Activated CD4-positive, CD25-positive, alpha-beta regulatory T cell (primary cell): ENCODE results near the gene NBPF15.
"Not testable (repeated sequence)": the region's sequence is repeated elsewhere in the genome, so short reads cannot be mapped to it uniquely, and the experiment has no call there.

ENCODE experiments used
- DNase-seq, 4 experiments: peaks; one replicate each; lab custom pipeline; 2025; lab: John Stamatoyannopoulos, UW

Gene NBPF15, protein sequence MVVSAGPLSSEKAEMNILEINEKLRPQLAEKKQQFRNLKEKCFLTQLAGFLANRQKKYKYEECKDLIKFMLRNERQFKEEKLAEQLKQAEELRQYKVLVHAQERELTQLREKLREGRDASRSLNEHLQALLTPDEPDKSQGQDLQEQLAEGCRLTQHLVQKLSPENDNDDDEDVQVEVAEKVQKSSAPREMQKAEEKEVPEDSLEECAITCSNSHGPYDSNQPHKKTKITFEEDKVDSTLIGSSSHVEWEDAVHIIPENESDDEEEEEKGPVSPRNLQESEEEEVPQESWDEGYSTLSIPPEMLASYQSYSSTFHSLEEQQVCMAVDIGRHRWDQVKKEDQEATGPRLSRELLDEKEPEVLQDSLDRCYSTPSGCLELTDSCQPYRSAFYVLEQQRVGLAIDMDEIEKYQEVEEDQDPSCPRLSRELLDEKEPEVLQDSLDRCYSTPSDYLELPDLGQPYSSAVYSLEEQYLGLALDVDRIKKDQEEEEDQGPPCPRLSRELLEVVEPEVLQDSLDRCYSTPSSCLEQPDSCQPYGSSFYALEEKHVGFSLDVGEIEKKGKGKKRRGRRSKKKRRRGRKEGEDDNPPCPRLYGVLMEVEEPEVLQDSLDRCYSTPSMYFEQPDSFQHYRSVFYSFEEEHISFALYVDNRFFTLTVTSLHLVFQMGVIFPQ

DNA sequence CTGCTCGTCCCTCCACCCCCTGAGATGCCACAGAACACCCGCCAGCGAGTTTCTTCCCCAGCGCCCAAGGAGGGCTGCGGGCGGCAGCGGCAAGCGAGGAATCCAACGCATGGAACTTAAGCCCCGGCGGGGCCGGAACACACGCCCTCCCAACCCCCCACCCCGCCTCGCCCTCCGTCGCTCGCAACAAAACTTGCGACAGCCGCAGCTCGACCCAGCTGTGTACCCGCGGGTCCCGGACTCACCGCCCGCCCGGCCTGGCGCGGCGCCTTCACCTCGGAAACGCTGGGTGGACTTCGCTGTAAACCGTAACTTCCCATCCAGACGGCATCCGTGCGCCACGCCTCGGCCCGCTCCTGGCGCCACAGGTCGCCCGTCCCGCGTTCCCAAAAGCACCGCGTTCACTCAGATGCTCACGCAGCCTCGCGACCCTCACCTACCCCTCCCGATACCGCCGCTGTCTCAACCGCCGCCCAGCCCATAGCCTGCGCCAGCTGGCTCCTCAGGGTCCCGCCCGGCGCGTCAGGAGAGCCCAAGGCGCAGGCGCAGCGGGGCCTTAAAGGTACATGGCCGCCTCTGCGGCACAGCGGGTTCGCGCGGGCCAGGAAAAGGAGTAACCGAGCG, at the start of gene NBPF15:
Gene NBPF15, minus strand, starts transcription at position 534 of the 624 bp plus-strand sequence. CDS start 21,666 bp downstream, outside the sequence.
- DNase-seq, result peak; percentile 21 to 45 (median 30)

DNA sequence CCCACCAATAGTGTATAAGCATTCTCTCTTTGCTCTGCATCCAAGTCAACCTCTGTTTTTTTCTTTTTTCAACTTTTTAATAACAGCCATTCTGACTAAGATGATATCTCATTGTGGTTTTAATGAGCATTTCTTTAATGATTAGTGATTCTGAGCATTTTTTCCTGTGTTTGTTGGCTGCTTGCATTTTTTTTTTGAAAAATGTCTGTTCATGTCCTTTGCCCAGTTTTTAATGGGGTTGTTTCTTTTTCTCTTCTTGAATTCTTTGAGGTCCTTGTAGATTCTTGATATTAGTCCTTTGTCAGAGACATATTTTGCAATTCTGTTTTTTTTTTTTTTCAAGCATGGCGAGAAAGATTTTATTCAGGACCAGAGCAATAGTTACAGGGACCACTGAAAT, 35.0 kb upstream of the NBPF15 start:
- not testable (repeated sequence) for DNase-seq

DNA sequence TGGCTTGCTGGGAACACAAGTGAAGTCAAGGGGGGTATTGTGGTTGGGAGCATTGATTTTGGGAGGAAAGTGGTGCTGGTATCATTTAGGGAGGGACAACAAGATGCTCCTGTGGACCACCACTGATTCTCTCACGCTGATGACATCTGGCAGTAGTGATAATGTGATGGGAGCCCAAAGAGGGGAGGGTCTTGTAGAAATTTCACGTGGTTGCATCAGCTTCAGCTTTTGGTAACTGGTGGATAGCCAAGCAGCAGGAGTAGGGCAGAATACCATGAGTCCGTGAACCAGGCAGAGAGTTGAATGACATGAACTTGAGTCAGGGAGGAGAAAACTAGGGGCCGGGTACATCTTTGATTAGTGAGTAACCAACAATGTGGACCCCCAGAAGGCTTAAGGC, 32.7 kb upstream of the NBPF15 start:
- DNase-seq, result not testable (repeated sequence)

DNA sequence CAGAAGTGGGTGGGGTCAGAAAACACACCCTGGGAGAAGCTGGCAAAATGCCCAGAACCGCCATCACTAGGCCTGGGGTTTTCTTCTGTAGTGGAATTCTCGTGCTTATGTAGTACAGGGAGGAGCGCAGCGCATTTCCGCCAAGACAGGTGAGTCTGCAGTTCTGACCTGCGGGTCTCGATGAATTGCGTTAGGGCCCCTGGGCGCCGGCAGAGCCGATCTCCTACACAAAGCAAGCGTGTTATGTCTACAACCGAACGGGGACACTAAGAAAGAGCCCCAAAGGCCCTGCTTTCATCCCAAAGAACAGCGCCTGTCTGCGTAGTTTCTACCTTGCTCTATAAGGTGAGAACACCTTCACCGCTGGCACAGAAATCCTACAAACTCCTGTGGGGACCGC, 28.9 kb upstream of the NBPF15 start:
- DNase-seq, result not testable (repeated sequence)

- DNase-seq, result not testable (repeated sequence)
Measured at GRCh38 chr1:144487002-144487401, 25.5 kb upstream of the NBPF15 start.

GRCh38 chr1:144485048-144485993, 23.9 kb upstream of the NBPF15 start:
- not testable (repeated sequence) for DNase-seq

GRCh38 chr1:144473897-144474296, 12.4 kb upstream of the NBPF15 start:
- DNase-seq, result not testable (repeated sequence)

DNA sequence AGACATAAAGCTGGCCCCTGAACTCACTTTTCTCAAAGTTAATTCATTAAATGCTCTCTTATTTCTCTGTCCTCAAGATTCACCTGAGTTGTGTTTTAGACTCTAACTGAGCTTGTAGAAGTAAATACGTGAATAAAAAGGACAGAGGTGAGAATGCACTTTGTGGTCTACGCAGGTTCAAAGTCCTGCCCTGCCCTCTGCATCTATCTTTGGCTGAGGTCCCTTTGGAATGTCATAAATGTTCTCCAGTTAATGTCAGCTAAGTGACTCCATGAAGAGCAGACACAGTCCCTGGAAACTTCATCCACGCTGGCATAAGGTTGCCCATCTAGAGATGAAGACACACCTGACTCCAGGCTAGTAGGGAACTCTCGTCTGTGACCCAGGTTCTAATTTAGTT, 10.0 kb upstream of the NBPF15 start:
- not testable (repeated sequence) for DNase-seq

DNA sequence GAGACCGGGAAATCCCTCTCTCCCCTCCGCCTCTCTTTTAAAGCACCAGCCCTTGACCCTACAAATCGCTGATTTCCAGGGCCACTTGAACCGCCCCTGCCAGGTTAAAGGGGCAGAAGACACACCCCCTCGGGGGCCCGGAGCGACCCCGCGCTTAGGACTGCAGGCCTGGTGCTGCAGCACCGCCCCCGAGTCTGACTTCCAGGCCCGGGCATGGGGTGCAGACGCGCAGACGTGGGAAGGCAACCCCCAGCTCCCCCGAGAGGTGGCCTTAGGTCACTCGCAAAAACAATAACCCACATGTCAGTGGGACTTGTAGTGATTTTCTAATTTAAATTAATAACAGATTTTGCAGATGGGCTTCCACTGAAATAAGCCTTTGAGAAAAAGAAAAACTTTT, 309 bp upstream of the NBPF15 start:
- not testable (repeated sequence) for DNase-seq

DNA sequence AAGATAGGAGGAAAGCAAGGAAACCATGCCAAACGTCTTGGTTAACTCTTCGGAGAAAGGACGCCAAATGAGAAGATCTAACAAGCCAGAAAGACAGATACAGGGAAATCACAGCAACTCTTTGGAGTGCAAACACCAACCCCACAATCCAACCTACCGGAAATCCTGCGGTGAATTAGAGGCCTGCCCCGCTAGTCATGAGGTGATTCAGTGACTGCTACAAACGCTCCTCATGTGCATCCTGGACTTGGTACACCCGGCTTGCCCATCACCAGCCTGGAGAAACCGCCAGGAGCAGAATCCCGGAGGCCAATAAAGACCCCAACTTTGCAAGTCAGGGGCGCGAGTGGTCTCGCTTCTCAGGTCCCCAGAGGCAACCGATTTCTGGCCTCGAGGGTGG, 783 bp downstream of the NBPF15 start:
- DNase-seq, result not testable (repeated sequence)

DNA sequence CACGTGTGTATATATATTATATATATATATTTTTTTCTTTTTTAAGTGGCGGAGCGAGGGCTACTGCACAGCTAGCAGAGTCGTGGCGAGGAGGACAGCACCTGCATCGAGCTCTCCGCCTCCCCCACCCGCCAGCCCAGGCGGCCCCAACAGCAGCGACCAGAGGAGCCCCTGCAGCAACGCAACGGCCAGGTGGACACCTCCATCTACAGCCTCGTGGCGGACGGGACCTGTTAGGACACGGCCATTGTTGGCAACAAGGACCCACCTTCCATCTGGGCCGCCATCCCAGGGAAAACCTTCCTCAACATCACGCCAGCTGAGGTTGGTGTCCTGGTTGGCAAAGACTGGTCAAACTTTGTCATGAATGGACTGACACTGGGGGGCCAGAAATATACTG, 19.1 kb downstream of the NBPF15 start:
- DNase-seq, result not testable (repeated sequence)

DNA sequence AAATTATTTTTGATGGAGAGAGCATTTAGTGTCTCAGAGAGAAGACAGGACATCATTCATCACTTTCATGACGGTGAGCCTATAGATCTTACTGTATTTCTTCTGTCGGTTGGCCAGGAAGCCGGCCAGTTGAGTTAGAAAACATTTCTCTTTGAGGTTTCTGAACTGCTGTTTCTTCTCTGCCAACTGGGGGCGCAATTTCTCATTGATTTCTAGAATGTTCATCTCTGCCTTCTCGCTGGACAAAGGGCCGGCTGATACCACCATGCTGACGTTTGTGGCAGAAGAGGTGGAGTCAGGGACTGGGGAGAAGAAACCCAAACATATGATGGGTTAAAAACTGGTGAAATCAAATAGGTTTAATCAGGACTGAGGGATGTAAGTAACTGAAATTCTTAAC, 21.7 kb downstream of the NBPF15 start:
- not testable (repeated sequence) for DNase-seq

DNA sequence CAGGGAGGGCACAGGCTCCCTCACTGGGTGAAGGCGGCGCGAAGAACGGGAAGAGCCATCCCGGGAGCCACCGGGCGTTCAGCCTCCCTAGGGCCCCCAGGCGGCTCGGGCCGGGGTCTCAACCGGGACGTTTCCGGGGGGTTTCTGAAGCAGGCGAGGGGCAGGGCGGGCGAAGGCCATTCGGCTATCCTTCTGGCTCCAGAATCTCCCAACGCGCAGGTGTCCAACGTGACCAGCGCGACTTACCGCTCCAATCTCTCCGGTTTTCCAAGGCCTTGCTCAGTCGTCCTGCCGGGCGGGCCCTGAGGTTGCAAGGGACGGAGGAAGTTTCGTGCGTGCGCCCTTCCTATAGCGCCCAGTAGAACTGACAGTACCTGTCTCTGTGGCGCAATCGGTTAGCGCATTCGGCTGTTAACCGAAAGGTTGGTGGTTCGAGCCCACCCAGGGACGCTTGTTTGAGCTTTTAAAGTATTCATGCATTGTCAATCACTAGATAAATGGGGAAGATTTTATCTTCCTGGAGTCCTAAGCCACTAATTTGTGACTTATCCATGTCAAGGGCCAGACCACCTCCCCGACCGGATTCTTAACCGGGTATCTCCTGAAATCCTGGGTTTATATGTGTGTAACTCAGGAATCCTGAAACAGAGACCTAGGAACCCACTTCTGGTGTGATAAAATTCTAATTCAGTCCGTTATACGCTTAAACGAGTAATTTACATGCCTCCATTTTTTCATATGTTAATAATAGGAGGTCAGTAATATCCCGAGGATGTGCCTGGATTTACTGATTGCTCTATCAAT, 42.4 kb downstream of the NBPF15 start:
- DNase-seq, result peak in 3 of 4 experiments; percentile 10 to 53 (median 25)

DNA sequence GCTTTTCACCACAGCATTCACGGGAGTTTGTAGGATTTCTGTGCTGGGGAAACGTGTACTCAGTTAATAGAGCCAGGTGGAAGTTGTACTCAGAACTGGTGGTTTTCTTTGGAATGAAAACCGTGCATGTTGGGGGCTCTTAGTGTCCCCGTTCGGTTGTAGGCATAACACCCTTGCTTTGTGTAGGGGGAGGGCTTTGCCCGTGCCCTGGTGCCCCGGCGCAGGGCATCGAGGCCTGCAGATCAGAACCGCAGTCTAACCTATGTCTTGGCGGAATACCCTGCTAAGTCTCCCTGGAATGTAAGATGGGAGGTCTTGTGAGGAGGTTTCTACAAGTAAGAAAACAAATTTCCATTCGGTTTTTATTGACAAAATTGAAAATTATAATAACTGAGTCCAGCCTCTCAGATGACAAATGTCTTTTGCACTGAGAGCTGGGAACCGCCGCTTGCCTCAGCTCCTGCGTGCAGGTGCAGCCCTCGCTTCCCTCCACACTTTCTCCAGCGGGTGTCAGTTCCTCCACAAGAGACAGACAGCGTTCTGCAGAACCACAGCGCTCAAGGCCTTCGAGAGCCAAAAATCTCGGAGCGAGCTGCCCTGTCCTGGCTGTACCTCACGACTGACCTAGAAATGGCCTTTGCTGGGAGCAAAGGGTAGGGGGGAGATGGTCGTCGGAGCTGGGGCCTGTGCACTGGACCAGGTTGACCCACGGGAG, 47.9 kb downstream of the NBPF15 start:
- not testable (repeated sequence) for DNase-seq

DNA sequence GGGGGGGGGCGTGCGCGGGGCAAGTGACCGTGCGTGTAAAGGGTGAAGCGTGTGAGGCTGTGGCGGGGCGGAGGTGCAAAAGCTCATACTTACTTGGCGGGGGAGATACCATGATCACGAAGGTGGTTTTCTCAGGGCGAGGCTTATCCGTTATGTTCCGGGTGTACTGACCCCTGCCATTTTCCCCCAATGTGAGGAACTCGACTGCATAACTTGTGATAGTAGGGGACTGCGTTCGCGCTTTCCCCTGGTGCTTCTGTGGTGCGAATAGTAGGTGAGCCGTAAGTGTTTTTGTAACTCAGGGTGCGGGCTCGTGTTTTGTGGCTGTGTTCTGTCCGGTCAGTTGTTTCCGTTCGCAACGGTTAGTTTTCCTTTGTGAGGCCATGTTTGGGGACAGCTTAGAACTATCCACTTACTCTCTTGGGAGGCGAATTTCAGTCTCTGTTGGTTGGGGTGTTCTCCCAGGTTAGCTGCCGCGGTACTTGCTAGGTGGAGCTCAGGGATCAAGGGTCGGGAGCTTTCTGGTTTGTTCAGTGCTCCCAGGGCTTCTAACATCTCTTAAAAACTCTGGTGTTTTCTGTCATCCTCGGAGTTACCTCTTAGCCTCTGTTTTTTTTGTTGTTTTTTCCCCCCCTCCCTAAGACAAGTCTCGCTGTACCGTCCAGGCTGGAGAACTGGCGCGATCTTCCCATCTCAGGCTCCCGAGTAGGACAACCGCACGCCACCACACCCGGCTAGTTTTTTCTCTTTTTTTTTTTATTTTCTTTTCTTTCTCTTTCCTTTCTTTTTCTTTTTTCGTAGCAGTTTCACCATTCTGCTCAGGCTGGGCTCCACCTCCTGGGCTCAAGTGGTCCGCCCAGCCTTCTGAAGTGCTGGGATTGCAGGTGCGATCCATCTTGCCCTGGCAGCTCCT, 48.7 kb downstream of the NBPF15 start:
- peak; percentile 63 to 93 (median 77) for DNase-seq

DNA sequence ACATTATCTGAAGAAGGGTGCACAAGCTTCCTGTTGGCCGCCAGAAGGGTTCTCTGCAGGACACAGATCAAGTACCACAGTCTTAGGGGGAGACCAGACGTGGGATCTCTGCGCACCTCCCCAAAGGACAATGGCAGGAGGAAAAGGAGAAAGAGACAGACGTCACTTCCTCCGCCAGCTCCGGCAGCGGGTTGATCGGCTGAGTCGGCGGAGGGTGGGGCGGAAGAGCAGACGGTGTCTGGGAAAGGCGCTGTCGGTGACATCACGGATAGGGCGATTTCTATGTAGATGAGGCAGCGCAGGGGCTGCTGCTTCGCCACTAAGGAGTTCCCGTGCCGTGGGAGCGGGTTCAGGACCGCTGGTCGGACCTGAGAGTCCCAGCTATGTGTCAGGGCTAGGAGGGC, 49.4 kb downstream of the NBPF15 start:
- peak in 3 of 4 experiments; percentile 40 to 57 (median 54) for DNase-seq

- DNase-seq, result not testable (repeated sequence)
Measured at GRCh38 chr1:144402807-144403206, 58.7 kb downstream of the NBPF15 start.

GRCh38 chr1:144371651-144372050, 89.8 kb downstream of the NBPF15 start:
- DNase-seq, result not testable (repeated sequence)
